Globus pallidus (tissue), 1 donor: ENCODE results near the gene KLHL21.

Experiments used
- DNase-seq: peaks from one replicate; pipeline ENCODE4 v3.0.0-alpha.2; 2015; ENCODE audit warnings: low spot score

Gene KLHL21

GRCh38 chr1:6547301-6547700, 55.4 kb downstream of the KLHL21 start:
- no peak for DNase-seq

DNA sequence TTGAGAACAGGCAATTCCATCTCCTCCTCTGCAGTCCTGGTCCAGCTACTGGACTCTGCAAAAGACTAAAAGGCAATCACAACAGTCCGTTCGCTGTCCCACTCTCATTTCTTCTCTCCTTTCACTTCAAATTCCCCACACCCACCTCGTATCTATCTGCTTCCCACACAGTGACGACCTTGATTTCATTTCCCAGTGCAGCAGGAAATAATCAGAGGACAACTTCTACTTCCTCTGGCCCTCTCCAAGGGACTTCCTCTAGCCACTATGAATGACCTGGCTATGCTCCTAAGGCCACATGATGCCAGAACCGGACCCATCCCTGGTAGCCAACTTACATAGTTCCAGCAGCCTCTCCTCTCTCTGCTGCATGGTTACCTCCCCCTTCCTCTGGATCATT, 56.3 kb downstream of the KLHL21 start:
- DNase-seq = no peak

- no peak for DNase-seq
These were observed 57.2 kb downstream of the KLHL21 start for GRCh38 chr1:6545276-6546112.

DNA sequence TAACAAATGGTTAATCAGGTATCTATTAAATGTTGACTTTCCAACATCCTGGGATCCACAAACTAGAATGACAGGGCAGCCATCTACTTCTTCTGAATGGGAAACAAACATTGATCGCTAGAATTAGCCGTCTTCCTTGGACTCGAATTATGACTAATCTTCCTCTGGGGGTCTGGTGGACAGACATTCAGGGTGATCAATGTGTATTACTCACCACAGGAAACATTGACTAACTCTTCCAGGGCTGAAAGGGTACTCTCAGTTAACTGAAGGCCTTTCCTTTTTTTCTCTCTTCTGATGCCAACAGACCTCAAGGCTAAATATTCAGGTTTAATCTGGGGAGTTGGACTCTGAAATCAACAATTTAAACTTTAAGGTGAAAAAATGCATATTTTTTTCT, 57.8 kb downstream of the KLHL21 start:
- no peak for DNase-seq
